MCF 10A (cell line): Measurements from ENCODE around the gene IFI27L1. TPM values are rescaled to one million over a fixed set of nuclear protein-coding genes. Genes with fewer than 3 reads are reported as not detected.

Source experiments
- BruUV-seq: library from RNA; stranded (reverse); fragments of 400-500 nt; replicated peaks from 2 replicates; lab custom pipeline; 2021; lab: Mats Ljungman, UMichigan
- CTCF ChIA-PET: fragments of 300-600 bp; sonication (Branson Sonifier 250); formaldehyde crosslinking; extraction: SDS; loops from one replicate; lab custom pipeline; 2021; ENCODE audit warnings: antibody characterized with exemption, inconsistent platforms; lab: Yijun Ruan, JAX
- POLR2A ChIA-PET: fragments of 300-600, 350-650 bp; sonication (Branson Sonifier 250); formaldehyde crosslinking; extraction: SDS; loops from one replicate; lab custom pipeline; 2020; ENCODE audit warnings: antibody characterized with exemption, inconsistent platforms; lab: Yijun Ruan, JAX
- DNase-seq: peaks from one replicate; pipeline ENCODE4 v3.0.0-alpha.2; 2018; ENCODE audit not compliant: unreplicated experiment
- H3K27ac Mint-ChIP-seq: one replicate; pipeline ENCODE4 v1.8.0; 2022; ENCODE audit warnings: mild to moderate bottlenecking, low read depth, mixed read lengths; ENCODE audit not compliant: unreplicated experiment
- H3K27me3 Mint-ChIP-seq: one replicate; pipeline ENCODE4 v1.8.0; 2022; ENCODE audit warnings: mixed read lengths; ENCODE audit not compliant: insufficient read depth, unreplicated experiment
- H3K36me3 Mint-ChIP-seq: one replicate; pipeline ENCODE4 v1.8.0; 2022; ENCODE audit warnings: mild to moderate bottlenecking, moderate library complexity, mixed read lengths; ENCODE audit not compliant: insufficient read depth, unreplicated experiment
- H3K4me1 Mint-ChIP-seq: one replicate; pipeline ENCODE4 v1.8.0; 2022; ENCODE audit warnings: mixed read lengths; ENCODE audit not compliant: insufficient read depth, unreplicated experiment
- H3K4me3 Mint-ChIP-seq: one replicate; pipeline ENCODE4 v1.8.0; 2022; ENCODE audit warnings: mild to moderate bottlenecking, moderate library complexity, mixed read lengths; ENCODE audit not compliant: unreplicated experiment
- H3K9me3 Mint-ChIP-seq: one replicate; pipeline ENCODE4 v1.8.0; 2022; ENCODE audit warnings: mixed read lengths; ENCODE audit not compliant: unreplicated experiment
- CTCF ChIP-seq: fragments of 200-600 bp; IDR thresholded peaks from one replicate; pipeline ENCODE4 v1.8.0; 2022; ENCODE audit warnings: antibody characterized with exemption, mild to moderate bottlenecking; ENCODE audit not compliant: unreplicated experiment
- intact Hi-C: fragments of 100-400 bp; cut with micrococcal nuclease; formaldehyde crosslinking; loops from 2 replicates; pipeline ENCODE4 v1.14.1; 2022
- total RNA-seq: library from RNA; stranded (reverse); gene quantifications from 2 replicates; pipeline ENCODE4 v1.2.3, GENCODE V29; 2022

IFI27L1 gene
- total RNA-seq, 1 experiment from 2014 or later, result 18.4 TPM

GRCh38 chr14:94097091-94097490 is 16.0 kb downstream of the IFI27L1 start:
- ChIA-PET CTCF (no interaction called here), POLR2A (interaction anchor here (0.5 kb wide), 1 partner anchor 31 kb away, joined by 3 read pairs; no protein-coding TSS in a partner anchor)
- H3K36me3 Mint-ChIP-seq, result no peaks in the 10 kb centered on the region
- BruUV-seq, result no TSS peak
- H3K4me1 Mint-ChIP-seq, result no peaks in the 10 kb centered on the region
- no peaks in the 10 kb centered on the region for H3K27me3 Mint-ChIP-seq
- H3K4me3 Mint-ChIP-seq, result no peak overlapping the region
- no peak for DNase-seq
- TF ChIP-seq CTCF, result no peak
- intact Hi-C loops, result no loop called here
- no peaks in the 10 kb centered on the region for H3K9me3 Mint-ChIP-seq
- no peak overlapping the region for H3K27ac Mint-ChIP-seq

GRCh38 chr14:94098326-94098992 is 17.3 kb downstream of the IFI27L1 start:
- BruUV-seq, result no TSS peak
- intact Hi-C loops, result no loop called here

GRCh38 chr14:94099006-94099405 is 17.9 kb downstream of the IFI27L1 start:
- H3K27ac Mint-ChIP-seq, result no peak overlapping the region

More at GRCh38 chr14:94098326-94098992, 17.3 kb downstream of the IFI27L1 start:
- no peak for TF ChIP-seq CTCF
- POLR2A ChIA-PET, result no interaction called here
- DNase-seq, result no peak
- Mint-ChIP-seq H3K9me3 (no peaks in the 10 kb centered on the region), H3K27ac (no peak overlapping the region), H3K4me1 (no peaks in the 10 kb centered on the region), H3K36me3 (no peaks in the 10 kb centered on the region), H3K4me3 (no peak overlapping the region), H3K27me3 (no peaks in the 10 kb centered on the region)
- CTCF ChIA-PET, result interaction anchor here (0.6 kb wide), 1 partner anchor 379 kb away, joined by 3 read pairs; no protein-coding TSS in a partner anchor

More at GRCh38 chr14:94099006-94099405, 17.9 kb downstream of the IFI27L1 start:
- DNase-seq, result no peak
- intact Hi-C loops, result no loop called here
- no TSS peak for BruUV-seq
- CTCF ChIA-PET, result interaction anchor here (0.6 to 1.3 kb wide), 2 partner anchors 32 to 379 kb away, joined by 3 to 4 read pairs; no protein-coding TSS in a partner anchor
- no peak for TF ChIP-seq CTCF
- Mint-ChIP-seq H3K4me1 (no peaks in the 10 kb centered on the region), H3K27me3 (no peaks in the 10 kb centered on the region), H3K4me3 (no peak overlapping the region), H3K9me3 (no peaks in the 10 kb centered on the region), H3K36me3 (no peaks in the 10 kb centered on the region)
- POLR2A ChIA-PET, result no interaction called here
